ENCODE measurements around the gene PAX2. TPM values are rescaled to one million over a fixed set of nuclear protein-coding genes. Genes with fewer than 3 reads are reported as not detected.
A peak's percentile ranks its signal among the peaks of the same experiment; 100 is the strongest.

The PAX2 gene
- total and polyA plus RNA-seq, 4 donors = not detected

DNA sequence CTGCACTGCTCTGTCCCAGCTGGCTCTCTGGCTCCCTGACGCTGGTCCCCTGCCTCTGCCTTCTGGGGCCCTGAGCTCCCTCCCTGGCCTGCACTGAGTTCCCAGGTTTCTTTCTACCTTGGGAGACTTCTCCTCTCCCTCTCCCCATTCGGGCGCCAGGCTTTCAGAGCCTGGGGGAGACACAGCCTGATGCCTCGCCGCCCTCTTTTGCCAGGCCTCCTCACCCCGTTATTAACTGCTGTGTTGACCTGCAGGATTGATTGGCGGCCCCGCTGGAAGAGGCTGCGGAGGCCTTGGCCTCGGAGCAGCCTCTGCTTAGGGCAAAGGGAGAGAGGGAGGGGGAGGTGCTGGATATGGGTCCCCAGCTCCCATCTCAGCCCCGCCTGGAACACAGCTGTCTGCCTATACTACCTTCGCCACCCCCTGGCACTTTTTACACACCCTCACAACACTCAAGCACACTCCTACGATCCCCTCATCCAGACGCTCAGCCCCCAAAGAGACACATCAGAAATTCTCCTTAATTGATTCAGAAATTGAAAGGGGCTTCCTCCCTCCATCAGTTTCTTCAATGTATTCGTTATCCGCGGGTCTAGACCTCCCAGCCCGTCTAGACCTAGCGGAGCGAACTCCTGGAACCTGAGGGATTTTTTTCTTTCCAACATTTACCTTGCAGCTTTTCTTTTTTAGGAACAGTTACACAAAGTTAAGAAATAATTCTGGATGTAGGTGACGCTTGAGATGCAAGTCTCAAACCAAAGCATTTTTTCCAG is 7.1 kb upstream of the PAX2 start:
- Histone ChIP-seq H3K36me3 (ENCODE audit: control insufficient read depth in 4 of 4, insufficient read depth in 3 of 4, low read depth in 1 of 4, low read length in 3 of 4) (no peaks in the 10 kb centered on the region), H3K4me3 (ENCODE audit: low read depth in 1 of 3, low read length in 3 of 3) (no peak overlapping the region), H3K9ac (ENCODE audit: low read depth in 1 of 2, low read length in 2 of 2) (no peak overlapping the region), H3K27ac (ENCODE audit: low read depth in 1 of 2, low read length in 2 of 2) (no peak overlapping the region), H3K27me3 (ENCODE audit: control insufficient read depth in 4 of 4, insufficient read depth in 4 of 4, low read length in 3 of 4) (peaks cover 15 to 35% (median 22%) of the 10 kb centered on the region in 4 donors), H3K9me3 (ENCODE audit: control insufficient read depth in 4 of 4, low read length in 3 of 4) (no peaks in the 10 kb centered on the region), H3K4me1 (ENCODE audit: control insufficient read depth in 4 of 4, insufficient read depth in 4 of 4, low read length in 3 of 4) (peaks cover 7 to 24% (median 11%) of the 10 kb centered on the region in 4 donors)
- WGBS = 14% methylated on average over 21 of the region's 21 CpGs
- no peak for DNase-seq (ENCODE audit: low spot score)
- TF ChIP-seq YY1 (IDR thresholded peaks at IDR 0.05) = no peak
- TF ChIP-seq, protein P1, sequence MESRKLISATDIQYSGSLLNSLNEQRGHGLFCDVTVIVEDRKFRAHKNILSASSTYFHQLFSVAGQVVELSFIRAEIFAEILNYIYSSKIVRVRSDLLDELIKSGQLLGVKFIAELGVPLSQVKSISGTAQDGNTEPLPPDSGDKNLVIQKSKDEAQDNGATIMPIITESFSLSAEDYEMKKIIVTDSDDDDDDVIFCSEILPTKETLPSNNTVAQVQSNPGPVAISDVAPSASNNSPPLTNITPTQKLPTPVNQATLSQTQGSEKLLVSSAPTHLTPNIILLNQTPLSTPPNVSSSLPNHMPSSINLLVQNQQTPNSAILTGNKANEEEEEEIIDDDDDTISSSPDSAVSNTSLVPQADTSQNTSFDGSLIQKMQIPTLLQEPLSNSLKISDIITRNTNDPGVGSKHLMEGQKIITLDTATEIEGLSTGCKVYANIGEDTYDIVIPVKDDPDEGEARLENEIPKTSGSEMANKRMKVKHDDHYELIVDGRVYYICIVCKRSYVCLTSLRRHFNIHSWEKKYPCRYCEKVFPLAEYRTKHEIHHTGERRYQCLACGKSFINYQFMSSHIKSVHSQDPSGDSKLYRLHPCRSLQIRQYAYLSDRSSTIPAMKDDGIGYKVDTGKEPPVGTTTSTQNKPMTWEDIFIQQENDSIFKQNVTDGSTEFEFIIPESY (IDR thresholded peaks at IDR 0.05) = no peak
- no peak for TF ChIP-seq HNF4G (IDR thresholded peaks at IDR 0.05)
- no peak for TF ChIP-seq GABPA (IDR thresholded peaks at IDR 0.05 in 1 of 2, conservative IDR thresholded peaks at IDR 0.05 in 1 of 2)

DNA sequence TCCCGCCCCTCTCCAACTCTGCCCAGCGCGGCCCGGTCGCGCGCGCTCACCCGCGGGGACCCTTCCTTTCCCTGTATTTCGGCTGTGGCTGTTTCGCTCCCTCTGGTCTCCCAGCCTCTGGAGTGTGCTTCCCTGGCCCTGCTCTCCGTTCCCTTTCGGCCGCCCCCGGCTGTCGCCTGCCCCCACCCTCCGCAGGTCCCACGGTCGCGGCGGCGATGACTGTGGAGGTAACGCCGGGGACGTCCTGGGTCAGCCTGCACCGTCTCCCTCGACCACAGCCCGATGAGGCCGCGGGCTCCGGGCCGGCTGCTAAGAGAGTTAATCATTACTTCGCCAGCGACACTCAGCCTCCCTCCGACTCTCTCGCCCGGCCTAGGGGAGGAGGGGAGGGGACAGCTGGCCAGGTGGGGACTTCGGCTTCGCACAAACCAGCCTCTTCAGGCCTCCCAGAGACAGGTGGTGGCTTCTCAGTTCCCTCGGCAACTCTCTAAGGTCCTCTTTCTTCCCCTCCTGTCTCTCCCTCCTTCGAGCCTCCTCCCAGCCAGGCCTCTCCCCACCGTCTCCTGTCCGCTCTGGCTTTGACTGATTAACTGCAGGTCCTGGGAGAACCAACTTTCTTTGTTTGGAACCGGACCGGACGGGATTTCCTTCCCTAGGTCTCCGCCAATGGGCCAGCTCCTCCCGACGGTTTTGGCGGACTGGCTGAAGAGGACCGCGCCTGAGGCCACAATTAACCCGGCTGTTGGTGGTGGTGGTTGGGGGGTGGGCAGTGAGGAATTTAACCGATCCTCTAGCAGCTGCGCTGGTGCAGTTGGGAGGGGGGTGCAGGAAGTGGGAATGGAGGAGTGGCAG is 5.6 kb upstream of the PAX2 start:
- Histone ChIP-seq H3K4me1 (ENCODE audit: control insufficient read depth in 4 of 4, insufficient read depth in 4 of 4, low read length in 3 of 4) (peaks cover 9 to 30% (median 13%) of the 10 kb centered on the region in 4 donors), H3K36me3 (ENCODE audit: control insufficient read depth in 4 of 4, insufficient read depth in 3 of 4, low read depth in 1 of 4, low read length in 3 of 4) (no peaks in the 10 kb centered on the region), H3K9me3 (ENCODE audit: control insufficient read depth in 4 of 4, low read length in 3 of 4) (no peaks in the 10 kb centered on the region), H3K27ac (ENCODE audit: low read depth in 1 of 2, low read length in 2 of 2) (no peak overlapping the region), H3K27me3 (ENCODE audit: control insufficient read depth in 4 of 4, insufficient read depth in 4 of 4, low read length in 3 of 4) (peaks cover 18 to 40% (median 32%) of the 10 kb centered on the region in 4 donors), H3K4me3 (ENCODE audit: low read depth in 1 of 3, low read length in 3 of 3) (peak overlapping the region in 1 of 3 donors; percentile 9), H3K9ac (ENCODE audit: low read depth in 1 of 2, low read length in 2 of 2) (no peak overlapping the region)
- no peak for TF ChIP-seq HNF4A (conservative IDR thresholded peaks at IDR 0.05)
- TF ChIP-seq JUND (IDR thresholded peaks at IDR 0.05) = no peak
- TF ChIP-seq FOXA2 (IDR thresholded peaks at IDR 0.05) = no peak
- TF ChIP-seq NR2F2 (IDR thresholded peaks at IDR 0.05) = no peak
- no peak for TF ChIP-seq RAD21 (IDR thresholded peaks at IDR 0.05)
- no peak for TF ChIP-seq SP1 (IDR thresholded peaks at IDR 0.05)
- TF ChIP-seq, protein P2, sequence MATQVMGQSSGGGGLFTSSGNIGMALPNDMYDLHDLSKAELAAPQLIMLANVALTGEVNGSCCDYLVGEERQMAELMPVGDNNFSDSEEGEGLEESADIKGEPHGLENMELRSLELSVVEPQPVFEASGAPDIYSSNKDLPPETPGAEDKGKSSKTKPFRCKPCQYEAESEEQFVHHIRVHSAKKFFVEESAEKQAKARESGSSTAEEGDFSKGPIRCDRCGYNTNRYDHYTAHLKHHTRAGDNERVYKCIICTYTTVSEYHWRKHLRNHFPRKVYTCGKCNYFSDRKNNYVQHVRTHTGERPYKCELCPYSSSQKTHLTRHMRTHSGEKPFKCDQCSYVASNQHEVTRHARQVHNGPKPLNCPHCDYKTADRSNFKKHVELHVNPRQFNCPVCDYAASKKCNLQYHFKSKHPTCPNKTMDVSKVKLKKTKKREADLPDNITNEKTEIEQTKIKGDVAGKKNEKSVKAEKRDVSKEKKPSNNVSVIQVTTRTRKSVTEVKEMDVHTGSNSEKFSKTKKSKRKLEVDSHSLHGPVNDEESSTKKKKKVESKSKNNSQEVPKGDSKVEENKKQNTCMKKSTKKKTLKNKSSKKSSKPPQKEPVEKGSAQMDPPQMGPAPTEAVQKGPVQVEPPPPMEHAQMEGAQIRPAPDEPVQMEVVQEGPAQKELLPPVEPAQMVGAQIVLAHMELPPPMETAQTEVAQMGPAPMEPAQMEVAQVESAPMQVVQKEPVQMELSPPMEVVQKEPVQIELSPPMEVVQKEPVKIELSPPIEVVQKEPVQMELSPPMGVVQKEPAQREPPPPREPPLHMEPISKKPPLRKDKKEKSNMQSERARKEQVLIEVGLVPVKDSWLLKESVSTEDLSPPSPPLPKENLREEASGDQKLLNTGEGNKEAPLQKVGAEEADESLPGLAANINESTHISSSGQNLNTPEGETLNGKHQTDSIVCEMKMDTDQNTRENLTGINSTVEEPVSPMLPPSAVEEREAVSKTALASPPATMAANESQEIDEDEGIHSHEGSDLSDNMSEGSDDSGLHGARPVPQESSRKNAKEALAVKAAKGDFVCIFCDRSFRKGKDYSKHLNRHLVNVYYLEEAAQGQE (IDR thresholded peaks at IDR 0.05) = no peak
- TF ChIP-seq, protein P3, sequence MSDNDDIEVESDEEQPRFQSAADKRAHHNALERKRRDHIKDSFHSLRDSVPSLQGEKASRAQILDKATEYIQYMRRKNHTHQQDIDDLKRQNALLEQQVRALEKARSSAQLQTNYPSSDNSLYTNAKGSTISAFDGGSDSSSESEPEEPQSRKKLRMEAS (IDR thresholded peaks at IDR 0.05) = no peak
- no peak for TF ChIP-seq EGR1 (IDR thresholded peaks at IDR 0.05; ENCODE audit: low read depth in 2 of 2)
- TF ChIP-seq, protein P4, sequence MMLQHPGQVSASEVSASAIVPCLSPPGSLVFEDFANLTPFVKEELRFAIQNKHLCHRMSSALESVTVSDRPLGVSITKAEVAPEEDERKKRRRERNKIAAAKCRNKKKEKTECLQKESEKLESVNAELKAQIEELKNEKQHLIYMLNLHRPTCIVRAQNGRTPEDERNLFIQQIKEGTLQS (IDR thresholded peaks at IDR 0.05) = no peak
- TF ChIP-seq TAF1 (conservative IDR thresholded peaks at IDR 0.05) = no peak
- TF ChIP-seq GABPA (IDR thresholded peaks at IDR 0.05 in 1 of 2, conservative IDR thresholded peaks at IDR 0.05 in 1 of 2) = no peak
- no peak for TF ChIP-seq HNF4G (IDR thresholded peaks at IDR 0.05)
- TF ChIP-seq YY1 (IDR thresholded peaks at IDR 0.05) = no peak
- no peak for TF ChIP-seq FOXA1 (IDR thresholded peaks at IDR 0.05)
- no peak for DNase-seq (ENCODE audit: low spot score)
- WGBS = 3% methylated on average over 56 of the region's 56 CpGs

All from liver (tissue), 9 donors.